OCI-LY1 (cell line): ENCODE measurements around the gene ATXN3L.
A peak's percentile ranks its signal among the peaks of the same experiment; 100 is the strongest.
"Not testable (repeated sequence)": the region's sequence is repeated elsewhere in the genome, so short reads cannot be mapped to it uniquely, and the experiment has no call there.

ENCODE experiments used
- H2AFZ ChIP-seq: fragments of 200-600 bp; sonication (generic), shearing (Covaris generic); 2 replicates; pipeline ENCODE4 v1.6.0; 2014; ENCODE audit warnings: antibody characterized with exemption, mild to moderate bottlenecking, low read length
- H3F3A ChIP-seq: fragments of 200-600 bp; sonication (generic), shearing (Covaris generic); 2 replicates; pipeline ENCODE4 v1.6.0; 2014; ENCODE audit warnings: mild to moderate bottlenecking, antibody characterized with exemption, low read length, moderate library complexity; ENCODE audit not compliant: insufficient read depth
- H3K27ac ChIP-seq: fragments of 200-600 bp; sonication (generic); 2 replicates; pipeline ENCODE4 v1.5.1; 2014; ENCODE audit warnings: low read length, mixed run types, mild to moderate bottlenecking, low read depth; ENCODE audit not compliant: poor library complexity, severe bottlenecking
- H3K27me3 ChIP-seq: fragments of 200-600 bp; sonication (generic); 2 replicates; pipeline ENCODE4 v1.6.0; 2014; ENCODE audit warnings: antibody characterized with exemption, mild to moderate bottlenecking, low read length, moderate library complexity; ENCODE audit not compliant: insufficient read depth
- H3K36me3 ChIP-seq: fragments of 200-600 bp; sonication (generic); 2 replicates; pipeline ENCODE4 v1.6.1; 2014; ENCODE audit warnings: mild to moderate bottlenecking, antibody characterized with exemption, low read length, moderate library complexity, mixed read lengths; ENCODE audit not compliant: insufficient read depth
- H3K4me1 ChIP-seq: fragments of 200-600 bp; sonication (generic); 2 replicates; pipeline ENCODE4 v1.5.1; 2014; ENCODE audit warnings: mild to moderate bottlenecking, low read length, moderate library complexity; ENCODE audit not compliant: insufficient read depth, severe bottlenecking
- H3K4me2 ChIP-seq: fragments of 200-600 bp; sonication (generic), shearing (Covaris generic); 2 replicates; pipeline ENCODE4 v1.6.1; 2014; ENCODE audit warnings: low read length
- H3K4me3 ChIP-seq: fragments of 200-600 bp; sonication (generic); 2 replicates; pipeline ENCODE4 v1.5.1; 2014; ENCODE audit warnings: low read length, low read depth, mild to moderate bottlenecking, mixed read lengths; ENCODE audit not compliant: poor library complexity, severe bottlenecking
- H3K79me2 ChIP-seq: fragments of 200-600 bp; shearing (Covaris generic); 2 replicates; pipeline ENCODE4 v1.6.1; 2016; ENCODE audit warnings: mixed run types, low read length, mixed read lengths; ENCODE audit not compliant: insufficient read depth
- H3K9ac ChIP-seq: fragments of 200-600 bp; sonication (generic), shearing (Covaris generic); 2 replicates; pipeline ENCODE4 v1.6.1; 2014; ENCODE audit warnings: mild to moderate bottlenecking, low read length, mixed read lengths
- H3K9me2 ChIP-seq: fragments of 200-600 bp; sonication (generic), shearing (Covaris generic); 2 replicates; pipeline ENCODE4 v1.6.1; 2014; ENCODE audit warnings: low read depth, mild to moderate bottlenecking, low read length, mixed read lengths
- H3K9me3 ChIP-seq: fragments of 200-600 bp; shearing (Covaris generic); 2 replicates; pipeline ENCODE4 v1.6.1; 2014; ENCODE audit warnings: low read length, mixed read lengths
- H4K20me1 ChIP-seq: fragments of 200-600 bp; sonication (generic), shearing (Covaris generic); 2 replicates; pipeline ENCODE4 v1.6.0; 2016; ENCODE audit warnings: mild to moderate bottlenecking, low read length; ENCODE audit not compliant: insufficient read depth
- CTCF ChIP-seq: fragments of 200-600 bp; sonication (generic), shearing (Covaris generic); IDR thresholded peaks from 2 replicates; pipeline ENCODE4 v1.5.1; 2017; ENCODE audit warnings: mild to moderate bottlenecking, antibody characterized with exemption, low read length, moderate library complexity, mixed read lengths
- EZH2 ChIP-seq: fragments of 200-600 bp; sonication (generic), shearing (Covaris generic); IDR thresholded peaks from 2 replicates; pipeline ENCODE4 v1.8.0; 2017; ENCODE audit warnings: borderline replicate concordance, mixed run types, mild to moderate bottlenecking, antibody characterized with exemption, low read length, moderate library complexity, mixed read lengths

Gene ATXN3L

GRCh38 chrX:13304052-13304451 is 15.8 kb downstream of the ATXN3L start:
- TF ChIP-seq EZH2 (no peak), CTCF (no peak)
- no peaks in the 10 kb centered on the region for H3F3A ChIP-seq
- no peak overlapping the region for H3K4me3 ChIP-seq
- H3K4me1 ChIP-seq = no peaks in the 10 kb centered on the region
- no peaks in the 10 kb centered on the region for H4K20me1 ChIP-seq
- H3K4me2 ChIP-seq = no peak overlapping the region
- no peaks in the 10 kb centered on the region for H3K9me2 ChIP-seq
- no peaks in the 10 kb centered on the region for H3K9me3 ChIP-seq
- no peaks in the 10 kb centered on the region for H3K27me3 ChIP-seq
- H3K36me3 ChIP-seq = no peaks in the 10 kb centered on the region
- H3K79me2 ChIP-seq = no peaks in the 10 kb centered on the region
- H3K27ac ChIP-seq = no peak overlapping the region
- H3K9ac ChIP-seq = no peak overlapping the region
- no peak overlapping the region for H2AFZ ChIP-seq

GRCh38 chrX:13303248-13303647 is 16.6 kb downstream of the ATXN3L start:
- not testable (repeated sequence) for H3K27me3 ChIP-seq, H2AFZ ChIP-seq, H3K4me1 ChIP-seq, H3F3A ChIP-seq, H3K9ac ChIP-seq, H3K4me3 ChIP-seq, H3K4me2 ChIP-seq, H3K79me2 ChIP-seq, H3K9me3 ChIP-seq, H3K9me2 ChIP-seq, H3K27ac ChIP-seq, H3K36me3 ChIP-seq, H4K20me1 ChIP-seq

- Histone ChIP-seq H2AFZ (no peak overlapping the region), H3K79me2 (no peaks in the 10 kb centered on the region), H3K9me3 (no peaks in the 10 kb centered on the region), H3K9ac (no peak overlapping the region), H3K4me1 (no peaks in the 10 kb centered on the region), H3K27me3 (no peaks in the 10 kb centered on the region), H4K20me1 (no peaks in the 10 kb centered on the region), H3K27ac (peak overlapping the region; percentile 28), H3F3A (no peaks in the 10 kb centered on the region; the same call in 1 of the 2 replicates), H3K4me3 (no peak overlapping the region), H3K4me2 (no peak overlapping the region), H3K36me3 (no peaks in the 10 kb centered on the region), H3K9me2 (no peaks in the 10 kb centered on the region)
- no peak for TF ChIP-seq CTCF
- no peak for TF ChIP-seq EZH2
These were observed 21.0 kb downstream of the ATXN3L start for GRCh38 chrX:13298836-13299235.

GRCh38 chrX:13295841-13296240 is 24.0 kb downstream of the ATXN3L start:
- Histone ChIP-seq H3K79me2 (no peaks in the 10 kb centered on the region), H3K36me3 (no peaks in the 10 kb centered on the region), H3F3A (no peaks in the 10 kb centered on the region; the same call in 1 of the 2 replicates), H3K27me3 (no peaks in the 10 kb centered on the region), H3K9me2 (no peaks in the 10 kb centered on the region), H3K27ac (no peak overlapping the region), H3K9me3 (no peaks in the 10 kb centered on the region), H3K9ac (no peak overlapping the region), H2AFZ (no peak overlapping the region), H3K4me3 (no peak overlapping the region), H3K4me2 (no peak overlapping the region), H4K20me1 (no peaks in the 10 kb centered on the region), H3K4me1 (no peaks in the 10 kb centered on the region)
- no peak for TF ChIP-seq EZH2
- no peak for TF ChIP-seq CTCF
